ENCODE measurements around the gene CDHR1.

Gene CDHR1

DNA sequence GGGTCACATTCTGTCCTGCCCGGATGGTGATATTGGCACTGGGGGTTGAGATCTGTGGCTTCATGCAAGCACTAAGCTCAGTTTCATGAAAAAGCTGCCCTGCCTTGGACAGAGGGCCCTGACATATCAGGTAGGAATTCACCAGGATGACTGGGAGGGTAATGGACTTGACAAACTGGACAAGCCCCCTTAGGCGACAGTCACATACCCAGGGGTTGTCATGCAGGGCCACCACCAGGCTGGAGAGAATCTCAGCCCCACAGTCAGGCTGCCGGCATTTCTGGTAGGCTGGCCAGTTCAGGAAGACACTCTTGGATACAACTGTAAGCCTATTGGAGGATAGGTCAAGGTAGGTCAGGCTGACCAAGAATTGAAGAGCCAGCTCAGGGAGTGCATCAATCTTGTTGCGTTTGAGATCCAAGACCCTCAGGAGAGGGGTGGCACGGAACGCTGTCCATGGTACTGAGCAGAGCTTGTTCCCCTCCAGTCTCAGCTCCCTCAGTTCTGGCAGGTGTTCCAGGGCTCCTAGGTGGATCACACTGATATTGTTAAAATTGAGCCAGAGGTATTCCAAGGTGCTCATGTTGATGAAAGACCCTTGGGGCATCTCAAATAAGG lies 30.2 kb downstream of the CDHR1 start:
- H3K4me3 ChIP-seq (replicated peaks in 1 of 2; ENCODE audit: low read depth in 2 of 2, low read length in 2 of 2), result no peak overlapping the region
- DNase-seq (ENCODE audit: low read depth in 2 of 2), result no peak
- TF ChIP-seq, protein P1, sequence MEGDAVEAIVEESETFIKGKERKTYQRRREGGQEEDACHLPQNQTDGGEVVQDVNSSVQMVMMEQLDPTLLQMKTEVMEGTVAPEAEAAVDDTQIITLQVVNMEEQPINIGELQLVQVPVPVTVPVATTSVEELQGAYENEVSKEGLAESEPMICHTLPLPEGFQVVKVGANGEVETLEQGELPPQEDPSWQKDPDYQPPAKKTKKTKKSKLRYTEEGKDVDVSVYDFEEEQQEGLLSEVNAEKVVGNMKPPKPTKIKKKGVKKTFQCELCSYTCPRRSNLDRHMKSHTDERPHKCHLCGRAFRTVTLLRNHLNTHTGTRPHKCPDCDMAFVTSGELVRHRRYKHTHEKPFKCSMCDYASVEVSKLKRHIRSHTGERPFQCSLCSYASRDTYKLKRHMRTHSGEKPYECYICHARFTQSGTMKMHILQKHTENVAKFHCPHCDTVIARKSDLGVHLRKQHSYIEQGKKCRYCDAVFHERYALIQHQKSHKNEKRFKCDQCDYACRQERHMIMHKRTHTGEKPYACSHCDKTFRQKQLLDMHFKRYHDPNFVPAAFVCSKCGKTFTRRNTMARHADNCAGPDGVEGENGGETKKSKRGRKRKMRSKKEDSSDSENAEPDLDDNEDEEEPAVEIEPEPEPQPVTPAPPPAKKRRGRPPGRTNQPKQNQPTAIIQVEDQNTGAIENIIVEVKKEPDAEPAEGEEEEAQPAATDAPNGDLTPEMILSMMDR (IDR thresholded peaks at IDR 0.05; ENCODE audit: low read depth, low read length), result no peak

DNA sequence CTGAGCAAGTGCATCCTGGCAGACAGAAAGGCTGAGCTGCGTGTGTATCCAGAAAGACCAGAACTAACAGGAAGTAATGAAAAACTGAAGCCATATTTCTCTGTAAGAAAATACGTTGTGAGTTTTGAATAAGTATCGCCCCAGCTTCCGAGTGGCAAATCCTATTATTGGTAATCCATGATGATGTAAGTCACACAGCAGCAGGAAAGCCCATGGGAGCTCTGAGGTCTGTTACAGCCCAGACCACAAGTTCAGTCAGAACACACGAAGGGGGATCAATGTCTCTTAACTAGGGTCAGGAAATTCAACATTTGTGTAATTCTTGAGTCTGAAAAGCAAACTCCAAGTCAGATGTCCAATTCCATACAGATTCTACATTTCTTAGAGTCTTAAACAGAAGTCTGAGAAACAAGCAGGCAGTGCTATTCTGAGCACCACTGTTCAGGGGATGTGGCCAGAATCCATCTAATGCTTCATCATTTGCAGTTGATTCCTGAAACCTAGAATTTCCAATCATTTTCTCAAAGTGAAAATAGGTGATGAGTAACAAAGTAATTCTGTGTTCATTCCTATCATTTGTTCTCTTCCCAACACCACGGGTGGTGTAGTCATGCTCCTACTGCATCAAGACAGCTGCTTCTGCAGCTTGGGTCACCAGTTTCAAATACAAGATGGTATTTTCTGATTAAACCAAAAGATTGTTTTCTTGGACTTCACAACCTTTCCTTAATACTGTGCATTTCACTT lies 31.3 kb downstream of the CDHR1 start, which contains the start of gene LRIT2:
Gene LRIT2 (minus strand): TSS at position 118 of the 747 bp plus-strand sequence. CDS start 24 bp downstream, at position 94.
- no peak for DNase-seq (ENCODE audit: low read depth in 2 of 2)
- H3K4me3 ChIP-seq (replicated peaks in 1 of 2; ENCODE audit: low read depth in 2 of 2, low read length in 2 of 2), result no peak within 1 kb of the TSS
- TF ChIP-seq, protein P1 (IDR thresholded peaks at IDR 0.05; ENCODE audit: low read depth, low read length), result no peak

DNA sequence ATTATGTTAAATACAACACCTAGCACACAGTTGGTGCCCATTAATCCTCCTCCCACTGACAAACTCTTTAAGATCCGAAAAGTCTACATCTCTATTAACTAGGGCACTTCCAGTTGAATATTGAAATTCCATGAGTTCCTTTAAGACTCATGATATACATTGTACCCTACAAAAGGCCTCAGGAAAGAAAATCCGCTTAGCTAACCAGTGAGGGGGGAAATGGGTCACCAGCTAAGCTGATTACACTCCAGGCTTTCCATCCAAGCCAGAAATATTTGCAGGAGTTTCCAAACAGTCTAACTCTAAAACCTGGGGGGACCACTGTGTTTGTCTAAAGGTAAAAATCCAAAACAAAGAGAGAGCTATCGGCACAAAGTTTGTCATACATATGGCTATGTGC lies 32.3 kb downstream of the CDHR1 start:
- TF ChIP-seq, protein P1 (IDR thresholded peaks at IDR 0.05; ENCODE audit: low read depth, low read length), result no peak
- no peak for DNase-seq (ENCODE audit: low read depth in 2 of 2)
- no peak overlapping the region for H3K4me3 ChIP-seq (replicated peaks in 1 of 2; ENCODE audit: low read depth in 2 of 2, low read length in 2 of 2)

DNA sequence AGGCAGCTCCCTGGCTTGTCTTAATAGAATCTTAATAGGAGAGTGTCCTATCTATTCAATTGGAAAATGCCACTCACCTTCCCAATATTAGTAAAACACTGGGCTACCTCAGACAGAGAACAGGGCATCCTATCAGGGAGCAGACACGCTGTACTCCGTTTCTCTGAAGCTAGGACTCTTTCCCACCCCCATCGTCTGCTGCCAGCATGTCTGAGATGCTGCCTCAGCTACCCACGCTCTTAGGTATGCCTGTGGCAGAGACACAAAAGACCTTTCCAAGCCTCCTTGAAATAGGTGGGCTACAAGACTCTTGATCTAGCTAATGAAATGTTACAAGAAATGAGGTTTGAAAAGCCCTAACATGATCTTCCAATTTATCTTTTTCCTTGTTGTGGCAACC lies 33.5 kb downstream of the CDHR1 start:
- H3K4me3 ChIP-seq (replicated peaks in 1 of 2; ENCODE audit: low read depth in 2 of 2, low read length in 2 of 2), result no peak overlapping the region
- DNase-seq (ENCODE audit: low read depth in 2 of 2), result no peak
- TF ChIP-seq, protein P1 (IDR thresholded peaks at IDR 0.05; ENCODE audit: low read depth, low read length), result no peak

DNA sequence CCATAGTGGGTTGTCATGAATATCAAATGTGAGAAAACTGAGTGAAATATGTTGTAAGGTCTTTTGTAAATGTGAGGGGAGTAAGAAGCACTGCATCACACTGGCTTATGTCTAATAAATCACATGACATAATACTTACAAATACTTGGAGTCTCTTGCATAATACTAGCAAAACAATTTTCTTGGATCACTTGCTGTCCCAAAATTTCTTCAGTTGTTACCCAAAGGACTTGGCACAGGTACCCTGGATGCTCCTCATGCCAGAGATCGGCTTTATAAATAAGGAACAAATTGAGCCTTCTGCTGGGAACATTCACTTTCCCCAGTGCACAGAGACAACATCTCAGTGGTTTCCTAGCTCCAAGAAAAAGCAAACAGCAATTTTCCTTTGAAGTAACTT lies 36.0 kb downstream of the CDHR1 start:
- DNase-seq (ENCODE audit: low read depth in 2 of 2), result no peak
- TF ChIP-seq, protein P1 (IDR thresholded peaks at IDR 0.05; ENCODE audit: low read depth, low read length), result no peak
- H3K4me3 ChIP-seq (replicated peaks in 1 of 2; ENCODE audit: low read depth in 2 of 2, low read length in 2 of 2), result no peak overlapping the region

DNA sequence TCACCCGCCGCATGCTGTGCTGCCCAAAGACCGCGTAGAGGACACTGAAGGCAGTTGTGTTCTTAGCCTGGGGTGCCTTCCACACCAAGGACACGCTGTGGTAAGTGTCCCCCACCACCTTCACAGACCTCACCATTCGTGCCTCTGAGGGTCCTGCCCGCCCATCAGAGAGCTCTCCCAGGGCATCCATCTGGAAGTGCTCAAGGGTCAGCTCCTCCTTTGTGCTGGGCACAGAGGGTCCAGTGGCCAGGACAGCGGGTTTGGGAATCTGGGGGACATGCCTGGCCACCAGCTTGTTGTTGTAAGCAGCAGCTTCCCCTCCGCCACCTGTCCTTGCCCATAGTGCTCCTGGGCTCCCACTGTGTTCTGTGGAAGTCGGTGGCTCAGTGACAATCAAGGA lies 38.0 kb downstream of the CDHR1 start:
- TF ChIP-seq, protein P1 (IDR thresholded peaks at IDR 0.05; ENCODE audit: low read depth, low read length), result no peak
- H3K4me3 ChIP-seq (replicated peaks in 1 of 2; ENCODE audit: low read depth in 2 of 2, low read length in 2 of 2), result no peak overlapping the region
- DNase-seq (ENCODE audit: low read depth in 2 of 2), result no peak
